ENCODE data around the gene ZDHHC18.

DNA sequence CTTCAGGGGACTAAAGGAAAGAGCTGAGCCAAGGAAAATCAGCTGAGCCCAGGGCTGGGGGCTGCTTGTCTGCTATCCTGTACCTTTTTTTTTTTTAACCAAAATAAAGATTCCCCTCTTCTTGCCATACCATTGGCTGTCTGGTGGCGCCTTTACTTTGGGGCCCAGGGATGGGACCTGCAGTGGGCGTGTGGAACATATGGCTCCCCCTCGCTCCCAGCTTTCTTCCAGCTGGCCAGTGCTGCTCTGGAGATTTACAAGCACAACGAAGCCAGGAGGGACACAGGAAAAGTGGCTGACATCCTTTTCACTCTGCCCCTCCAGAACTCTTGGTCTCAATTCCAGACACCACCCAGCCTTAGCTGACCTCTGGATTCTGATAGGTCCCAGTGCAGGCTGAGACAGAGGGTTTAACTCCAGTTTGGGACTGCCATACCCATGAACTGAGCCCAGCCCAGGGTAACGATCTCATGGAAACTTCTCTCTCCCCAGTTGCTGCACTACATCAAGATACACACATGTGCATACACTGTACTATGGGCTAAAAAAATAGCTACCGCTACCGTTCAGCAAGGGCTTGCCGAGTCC is 31.1 kb downstream of the ZDHHC18 start:
- TF ChIP-seq, protein P1, sequence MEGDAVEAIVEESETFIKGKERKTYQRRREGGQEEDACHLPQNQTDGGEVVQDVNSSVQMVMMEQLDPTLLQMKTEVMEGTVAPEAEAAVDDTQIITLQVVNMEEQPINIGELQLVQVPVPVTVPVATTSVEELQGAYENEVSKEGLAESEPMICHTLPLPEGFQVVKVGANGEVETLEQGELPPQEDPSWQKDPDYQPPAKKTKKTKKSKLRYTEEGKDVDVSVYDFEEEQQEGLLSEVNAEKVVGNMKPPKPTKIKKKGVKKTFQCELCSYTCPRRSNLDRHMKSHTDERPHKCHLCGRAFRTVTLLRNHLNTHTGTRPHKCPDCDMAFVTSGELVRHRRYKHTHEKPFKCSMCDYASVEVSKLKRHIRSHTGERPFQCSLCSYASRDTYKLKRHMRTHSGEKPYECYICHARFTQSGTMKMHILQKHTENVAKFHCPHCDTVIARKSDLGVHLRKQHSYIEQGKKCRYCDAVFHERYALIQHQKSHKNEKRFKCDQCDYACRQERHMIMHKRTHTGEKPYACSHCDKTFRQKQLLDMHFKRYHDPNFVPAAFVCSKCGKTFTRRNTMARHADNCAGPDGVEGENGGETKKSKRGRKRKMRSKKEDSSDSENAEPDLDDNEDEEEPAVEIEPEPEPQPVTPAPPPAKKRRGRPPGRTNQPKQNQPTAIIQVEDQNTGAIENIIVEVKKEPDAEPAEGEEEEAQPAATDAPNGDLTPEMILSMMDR (IDR thresholded peaks at IDR 0.05), result no peak
- TF ChIP-seq EZH2phosphoT487 (IDR thresholded peaks at IDR 0.05), result no peak
- no peak for TF ChIP-seq EZH2 (IDR thresholded peaks at IDR 0.05)
